Aorta (tissue), 5 donors: Measurements from ENCODE around the gene AP4M1. TPM values are rescaled to one million over a fixed set of nuclear protein-coding genes. Genes with fewer than 3 reads are reported as not detected.
"Not testable (repeated sequence)": the region's sequence is repeated elsewhere in the genome, so short reads cannot be mapped to it uniquely, and the experiment has no call there.

Experiments used
- ATAC-seq: fragments of 200-7000 bp; cut with Tn5 transposase; one replicate; pipeline ENCODE4 v1.9.1; 2022; ENCODE audit warnings: moderate library complexity; ENCODE audit not compliant: low FRiP score
- DNase-seq, 2 donors: peaks; one replicate each; pipeline ENCODE4 v3.0.0-alpha.2; 2020
- H3K27ac ChIP-seq, 2 donors: one replicate each; pipeline ENCODE4 v1.5.1; 2013; ENCODE audit warnings: low read length in 2 of 2, mild to moderate bottlenecking in 2 of 2, moderate library complexity in 2 of 2, control low read depth in 1 of 2, inconsistent platforms in 1 of 2, low read depth in 1 of 2
- H3K27me3 ChIP-seq, 2 donors: one replicate each; pipeline ENCODE4 v1.6.1; 2013; ENCODE audit warnings: control low read depth in 1 of 2, low read length in 1 of 2, mild to moderate bottlenecking in 1 of 2, moderate library complexity in 1 of 2; ENCODE audit not compliant: insufficient read depth in 2 of 2, control insufficient read depth in 1 of 2
- H3K36me3 ChIP-seq, 2 donors: one replicate each; pipeline ENCODE4 v1.6.1; 2013; ENCODE audit warnings: control low read depth in 1 of 2, low read length in 1 of 2, mild to moderate bottlenecking in 1 of 2; ENCODE audit not compliant: insufficient read depth in 2 of 2, control insufficient read depth in 1 of 2
- H3K4me1 ChIP-seq, 2 donors: one replicate each; pipeline ENCODE4 v1.6.1; 2013; ENCODE audit warnings: low read length in 2 of 2, control low read depth in 1 of 2, mild to moderate bottlenecking in 1 of 2, moderate library complexity in 1 of 2; ENCODE audit not compliant: insufficient read depth in 2 of 2, control insufficient read depth in 1 of 2
- H3K4me3 ChIP-seq, 2 donors: one replicate each; pipeline ENCODE4 v1.5.1; 2013; ENCODE audit warnings: low read length in 2 of 2, control low read depth in 1 of 2, mild to moderate bottlenecking in 1 of 2
- H3K9me3 ChIP-seq: one replicate; pipeline ENCODE4 v1.6.1; 2013; ENCODE audit warnings: mild to moderate bottlenecking, low read length; ENCODE audit not compliant: control insufficient read depth
- WGBS, 2 donors: extraction: QIAGEN DNeasy Blood & Tissue Kit; methylation state at CpG; one replicate each; pipeline ENCODE4 v1.1.7; 2013; 5-methylcytosine and 5-hydroxymethylcytosine counted together
- intact Hi-C, 2 donors: fragments of 100-400 bp; cut with DNase I; formaldehyde crosslinking; loops; one replicate each; pipeline versions ENCODE4 v1.14.2 to v1.15.0; 2022
- polyA plus RNA-seq, 2 donors: library from polyadenylated mRNA; stranded (reverse); fragments of 200-250 nt; gene quantifications; one replicate each; pipeline ENCODE4 v1.2.3, GENCODE V29; 2013
- total RNA-seq, 2 donors: library from RNA; stranded (reverse); fragmentation: NEBNext Ultra II Directional; extraction: Animal tissue kit (Norgen Biotek cat#: 25700); gene quantifications; one replicate each; pipeline ENCODE4 v1.2.1, GENCODE V29; 2021
- donor health status: healthy with polysubstance abuse.
- donor health status: Bipolar disorder and iron deficiency.
- donor health status: DM: no; HTN: no; CAD: no.
- donor health status: DM: no; HTN: no; CAD: no.
- donor health status: DM: yes; HTN: yes; CAD: no.

Gene AP4M1
- total and polyA plus RNA-seq, 4 donors = 8.1 to 60.9 (median 17.7) TPM

- H3K4me3 ChIP-seq = no peak overlapping the region
- ATAC-seq = no peak
- 91 to 95% methylated on average over 3 of the region's 3 CpGs for WGBS, 2 donors
- no peaks in the 10 kb centered on the region for H3K4me1 ChIP-seq
- H3K36me3 ChIP-seq = no peaks in the 10 kb centered on the region
- H3K27ac ChIP-seq = no peak overlapping the region
- intact Hi-C loops = no loop called here
- no peaks in the 10 kb centered on the region for H3K27me3 ChIP-seq
- H3K9me3 ChIP-seq = no peaks in the 10 kb centered on the region
- no peak for DNase-seq
Observed at GRCh38 chr7:100142461-100142860, 41.0 kb downstream of the AP4M1 start.

GRCh38 chr7:100146350-100146749 lies 44.9 kb downstream of the AP4M1 start:
- DNase-seq, H3K4me1 ChIP-seq, H3K9me3 ChIP-seq, H3K36me3 ChIP-seq, ATAC-seq, H3K27me3 ChIP-seq, intact Hi-C loops, H3K27ac ChIP-seq, H3K4me3 ChIP-seq: not testable (repeated sequence)
- WGBS, 2 donors = 85 to 86% methylated on average over 4 of the region's 4 CpGs

GRCh38 chr7:100147278-100147677 lies 45.8 kb downstream of the AP4M1 start:
- no peak for ATAC-seq
- Histone ChIP-seq H3K4me3 (no peak overlapping the region), H3K27me3 (no peaks in the 10 kb centered on the region), H3K27ac (no peak overlapping the region), H3K36me3 (no peaks in the 10 kb centered on the region), H3K9me3 (no peaks in the 10 kb centered on the region), H3K4me1 (no peaks in the 10 kb centered on the region)
- WGBS, 2 donors = 88 to 96% methylated on average over 2 of the region's 2 CpGs
- no peak for DNase-seq
- intact Hi-C loops = no loop called here

GRCh38 chr7:100148225-100148558 lies 46.7 kb downstream of the AP4M1 start:
- no peaks in the 10 kb centered on the region for H3K9me3 ChIP-seq
- H3K27ac ChIP-seq = peak overlapping the region in 1 of 2 donors; percentile 28
- intact Hi-C loops = no loop called here
- ATAC-seq (peak; percentile 2), DNase-seq (no peak)
- no peaks in the 10 kb centered on the region for H3K27me3 ChIP-seq
- WGBS, 2 donors = 5 to 9% methylated on average over 14 of the region's 14 CpGs
- peak overlapping the region; percentile 3 to 13 for H3K4me3 ChIP-seq
- no peaks in the 10 kb centered on the region for H3K4me1 ChIP-seq
- H3K36me3 ChIP-seq = no peaks in the 10 kb centered on the region

- 0 to 1% methylated on average over 45 to 46 of the region's 46 CpGs for WGBS, 2 donors
- H3K4me1 ChIP-seq = no peaks in the 10 kb centered on the region
- intact Hi-C loops = no loop called here
- no peaks in the 10 kb centered on the region for H3K36me3 ChIP-seq
- DNase-seq = peak; percentile 99
- H3K27ac ChIP-seq = peak within 1 kb of the TSS in 1 of 2 donors; percentile 28
- no peaks in the 10 kb centered on the region for H3K27me3 ChIP-seq
- H3K9me3 ChIP-seq = no peaks in the 10 kb centered on the region
- ATAC-seq = peak; percentile 99
- H3K4me3 ChIP-seq = peak within 1 kb of the TSS; percentile 42 to 63
Observed at GRCh38 chr7:100148559-100149328, 47.3 kb downstream of the AP4M1 start, which contains the start of gene LAMTOR4. Gene LAMTOR4 (plus strand): TSS chr7:100148918. CDS start chr7:100148973, 55 bp downstream.

GRCh38 chr7:100152404-100152803 lies 51.0 kb downstream of the AP4M1 start:
- Histone ChIP-seq H3K9me3 (no peaks in the 10 kb centered on the region), H3K36me3 (no peaks in the 10 kb centered on the region), H3K4me3 (no peak overlapping the region), H3K27me3 (no peaks in the 10 kb centered on the region), H3K4me1 (no peaks in the 10 kb centered on the region), H3K27ac (no peak overlapping the region)
- ATAC-seq = no peak
- intact Hi-C loops = no loop called here
- DNase-seq = no peak

GRCh38 chr7:100152937-100153666 lies 51.7 kb downstream of the AP4M1 start:
- Histone ChIP-seq H3K36me3 (no peaks in the 10 kb centered on the region), H3K27ac (no peak overlapping the region), H3K9me3 (no peaks in the 10 kb centered on the region), H3K4me1 (no peaks in the 10 kb centered on the region), H3K4me3 (no peak overlapping the region), H3K27me3 (no peaks in the 10 kb centered on the region)
- DNase-seq (no peak), ATAC-seq (no peak)
- intact Hi-C loops = no loop called here
- 86% methylated on average over 18 of the region's 18 CpGs for WGBS, 2 donors

- H3K36me3 ChIP-seq = no peaks in the 10 kb centered on the region
Observed at GRCh38 chr7:100153708-100154535, 52.5 kb downstream of the AP4M1 start.

More at GRCh38 chr7:100153708-100154535, 52.5 kb downstream of the AP4M1 start:
- no peak overlapping the region for H3K27ac ChIP-seq
- no peak overlapping the region for H3K4me3 ChIP-seq
- ATAC-seq = no peak
- H3K9me3 ChIP-seq = no peaks in the 10 kb centered on the region
- no peaks in the 10 kb centered on the region for H3K27me3 ChIP-seq
- 79 to 80% methylated on average over 16 of the region's 16 CpGs for WGBS, 2 donors
- no peak for DNase-seq
- H3K4me1 ChIP-seq = no peaks in the 10 kb centered on the region
- intact Hi-C loops = no loop called here
